Stimulated activated CD4-positive, alpha-beta T cell treated with anti-CD3 and anti-CD28 coated beads, Interleukin-2, amount 100 ng/mL, for 24 hours (primary cell): ENCODE measurements around the gene LRBA.
"Not testable (repeated sequence)": the region's sequence is repeated elsewhere in the genome, so short reads cannot be mapped to it uniquely, and the experiment has no call there.

Experiments used
- DNase-seq, 2 donors: peaks; one replicate each; pipeline ENCODE4 v3.0.0-alpha.2; 2020

LRBA gene, protein sequence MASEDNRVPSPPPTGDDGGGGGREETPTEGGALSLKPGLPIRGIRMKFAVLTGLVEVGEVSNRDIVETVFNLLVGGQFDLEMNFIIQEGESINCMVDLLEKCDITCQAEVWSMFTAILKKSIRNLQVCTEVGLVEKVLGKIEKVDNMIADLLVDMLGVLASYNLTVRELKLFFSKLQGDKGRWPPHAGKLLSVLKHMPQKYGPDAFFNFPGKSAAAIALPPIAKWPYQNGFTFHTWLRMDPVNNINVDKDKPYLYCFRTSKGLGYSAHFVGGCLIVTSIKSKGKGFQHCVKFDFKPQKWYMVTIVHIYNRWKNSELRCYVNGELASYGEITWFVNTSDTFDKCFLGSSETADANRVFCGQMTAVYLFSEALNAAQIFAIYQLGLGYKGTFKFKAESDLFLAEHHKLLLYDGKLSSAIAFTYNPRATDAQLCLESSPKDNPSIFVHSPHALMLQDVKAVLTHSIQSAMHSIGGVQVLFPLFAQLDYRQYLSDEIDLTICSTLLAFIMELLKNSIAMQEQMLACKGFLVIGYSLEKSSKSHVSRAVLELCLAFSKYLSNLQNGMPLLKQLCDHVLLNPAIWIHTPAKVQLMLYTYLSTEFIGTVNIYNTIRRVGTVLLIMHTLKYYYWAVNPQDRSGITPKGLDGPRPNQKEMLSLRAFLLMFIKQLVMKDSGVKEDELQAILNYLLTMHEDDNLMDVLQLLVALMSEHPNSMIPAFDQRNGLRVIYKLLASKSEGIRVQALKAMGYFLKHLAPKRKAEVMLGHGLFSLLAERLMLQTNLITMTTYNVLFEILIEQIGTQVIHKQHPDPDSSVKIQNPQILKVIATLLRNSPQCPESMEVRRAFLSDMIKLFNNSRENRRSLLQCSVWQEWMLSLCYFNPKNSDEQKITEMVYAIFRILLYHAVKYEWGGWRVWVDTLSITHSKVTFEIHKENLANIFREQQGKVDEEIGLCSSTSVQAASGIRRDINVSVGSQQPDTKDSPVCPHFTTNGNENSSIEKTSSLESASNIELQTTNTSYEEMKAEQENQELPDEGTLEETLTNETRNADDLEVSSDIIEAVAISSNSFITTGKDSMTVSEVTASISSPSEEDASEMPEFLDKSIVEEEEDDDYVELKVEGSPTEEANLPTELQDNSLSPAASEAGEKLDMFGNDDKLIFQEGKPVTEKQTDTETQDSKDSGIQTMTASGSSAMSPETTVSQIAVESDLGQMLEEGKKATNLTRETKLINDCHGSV (N-terminal part only)

DNA sequence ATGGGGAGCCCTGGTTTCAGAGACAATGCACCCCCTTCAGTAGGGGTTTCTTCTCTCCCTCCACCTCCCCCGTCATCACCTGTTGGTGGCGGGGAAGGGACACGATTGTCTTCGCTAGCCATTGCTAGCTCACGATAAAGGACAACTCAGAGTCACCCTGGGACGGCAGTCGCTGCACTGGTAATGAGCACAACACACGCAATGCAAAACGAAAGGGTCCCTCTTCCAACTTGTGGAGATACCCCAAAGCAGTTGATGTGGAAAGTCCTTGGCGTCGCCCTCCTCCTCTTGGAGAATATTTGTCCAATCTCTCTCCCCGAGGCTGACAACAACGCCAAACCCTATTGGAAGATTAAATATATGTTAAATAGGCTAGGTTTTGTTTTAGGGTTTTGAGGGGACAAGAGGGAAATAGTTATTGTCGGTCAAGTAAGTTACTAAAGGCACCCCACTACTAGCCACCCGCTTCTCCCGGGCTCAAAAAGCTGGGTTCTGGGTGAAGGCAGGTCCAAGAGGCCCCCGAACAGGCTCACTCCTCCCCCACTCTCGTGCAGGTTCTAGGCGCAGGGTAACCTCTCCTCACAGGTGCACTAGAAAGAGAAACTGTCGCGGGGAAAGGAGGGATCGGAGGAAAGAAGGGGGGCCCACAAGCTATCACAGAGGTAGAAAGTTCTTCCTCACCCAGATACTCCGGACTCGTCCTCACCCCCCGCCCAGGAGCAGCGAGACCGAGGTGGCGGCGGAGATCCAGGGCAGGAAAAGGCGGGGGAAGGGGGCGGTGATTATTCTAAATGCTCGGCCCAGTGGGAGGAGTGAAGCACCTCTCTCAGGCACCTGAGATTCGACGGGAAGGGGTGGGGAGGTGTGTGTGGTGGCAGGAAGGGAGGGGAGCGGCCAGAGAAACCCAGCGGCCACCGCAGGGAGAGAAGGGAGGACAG lies at the start of gene LRBA:
Gene LRBA, minus strand, starts transcription at position 764 of the 938 bp plus-strand sequence. Its CDS starts 642 bp downstream, at position 122.
- peak; percentile 86 for DNase-seq

DNA sequence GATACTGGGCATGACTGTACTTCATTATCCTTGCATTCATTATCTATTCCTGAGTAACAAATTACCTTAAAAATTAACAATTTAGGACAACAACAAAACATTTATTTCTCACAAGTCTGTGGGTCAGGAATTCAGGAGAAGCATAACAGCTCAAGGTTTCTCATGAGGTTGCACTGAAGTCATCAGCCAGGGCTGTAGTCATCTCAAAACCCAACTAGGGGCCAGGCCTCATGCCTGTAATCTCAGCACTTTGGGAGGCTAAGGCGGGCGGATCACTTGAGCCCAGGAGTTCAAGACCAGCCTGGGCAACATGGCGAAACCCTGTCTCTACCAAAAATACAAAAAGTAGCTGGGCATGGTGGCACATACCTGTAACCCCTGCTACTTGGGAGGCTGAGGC lies 48.1 kb upstream of the LRBA start:
- not testable (repeated sequence) for DNase-seq

DNA sequence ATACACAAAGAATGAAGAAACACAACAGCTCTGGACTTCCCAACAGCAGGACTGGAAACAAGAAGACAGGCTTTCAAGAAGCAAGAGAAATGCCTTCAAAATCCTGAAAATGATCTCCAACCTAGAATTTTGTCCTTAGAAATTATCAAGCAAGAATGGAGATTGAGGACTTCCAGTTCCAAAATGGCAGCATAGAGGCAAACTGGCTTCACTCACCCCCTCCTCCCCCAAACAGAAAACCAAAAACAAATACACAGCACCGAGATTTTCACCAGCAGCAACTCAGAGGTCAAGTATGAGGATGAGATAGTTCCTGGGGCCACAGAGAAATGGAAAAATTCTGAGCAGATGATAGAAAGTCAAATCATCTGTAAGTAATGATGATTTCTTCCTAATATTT lies 40.5 kb upstream of the LRBA start:
- no peak for DNase-seq

DNA sequence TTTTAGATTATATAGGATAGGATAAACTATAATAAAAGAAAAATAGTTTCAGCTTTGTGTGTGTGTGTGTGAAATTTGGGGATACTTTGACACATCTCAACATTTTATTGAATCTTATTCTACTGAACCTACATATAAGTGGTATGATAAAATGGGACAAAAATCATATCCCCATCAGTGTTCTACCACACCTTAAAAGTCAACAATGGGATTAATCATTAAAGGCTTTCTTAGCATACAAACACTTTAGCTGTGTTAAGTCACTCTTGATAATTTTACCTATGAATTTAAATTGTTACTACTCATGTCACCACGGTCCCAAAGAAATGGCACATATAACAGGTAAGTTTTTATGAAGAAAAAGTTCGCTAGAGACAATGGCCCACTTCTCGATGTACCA lies 37.7 kb upstream of the LRBA start:
- DNase-seq = no peak

DNA sequence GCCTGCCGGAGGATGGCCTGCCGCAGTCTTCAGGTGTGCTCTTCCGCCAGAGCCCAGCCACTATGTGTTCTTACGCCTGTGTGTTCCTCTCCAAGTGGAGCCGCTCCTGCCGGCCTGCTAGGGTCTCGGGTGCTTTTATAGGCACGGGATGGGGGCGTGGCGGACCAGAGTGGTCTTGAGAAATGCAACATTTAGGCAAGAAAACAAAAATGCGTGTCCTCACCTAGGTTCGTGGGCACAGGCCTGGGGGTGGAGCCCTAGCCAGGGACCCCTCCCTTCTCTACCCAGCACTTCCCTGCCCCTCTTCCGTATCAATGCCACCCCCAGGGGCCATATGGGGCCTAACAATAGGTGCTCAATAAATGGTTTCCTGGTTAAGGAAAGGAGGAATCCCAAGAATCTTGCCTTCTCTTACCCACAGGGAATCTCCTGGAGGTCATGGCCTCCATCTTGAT lies 34.4 kb upstream of the LRBA start:
- DNase-seq = no peak

DNA sequence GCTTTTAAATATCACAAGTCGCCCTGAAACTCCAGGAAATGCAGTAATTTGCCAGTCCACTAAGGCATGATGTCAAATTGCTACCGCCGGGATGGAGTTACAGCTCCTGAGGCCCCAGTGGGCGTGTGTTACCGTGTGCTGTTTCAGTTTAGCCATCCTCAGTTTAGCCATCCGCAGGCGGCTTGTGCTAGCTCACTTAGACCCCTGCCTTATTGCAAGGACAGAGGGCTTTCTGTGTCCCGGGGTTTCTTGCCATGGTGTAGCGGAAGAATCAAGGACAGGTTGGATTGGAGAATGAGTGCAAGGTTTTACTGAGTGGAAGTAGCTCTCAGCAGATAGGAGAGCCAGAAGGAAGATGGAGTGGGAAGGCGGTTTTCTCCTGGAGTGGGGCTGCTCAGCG lies 33.8 kb upstream of the LRBA start:
- DNase-seq = no peak

DNA sequence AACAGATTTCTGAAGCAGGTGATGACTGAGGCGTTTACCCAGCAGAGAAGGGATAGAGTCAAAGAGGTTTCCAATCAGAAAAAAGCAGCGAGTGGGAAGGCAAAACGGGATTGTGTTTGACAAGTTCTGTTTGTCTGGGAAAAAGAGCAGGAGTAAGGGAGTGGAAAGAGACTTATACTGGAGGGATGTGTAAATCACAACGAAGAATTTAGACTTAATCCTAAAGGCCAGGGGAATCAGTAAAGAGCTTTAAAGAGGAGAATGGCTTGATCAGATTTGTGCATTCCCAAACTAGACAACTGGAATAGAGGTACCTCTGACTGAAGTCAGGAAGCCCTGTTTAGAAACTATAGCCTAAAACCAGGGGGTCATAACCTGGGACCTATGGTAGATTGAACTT lies 31.5 kb upstream of the LRBA start:
- no peak for DNase-seq

DNA sequence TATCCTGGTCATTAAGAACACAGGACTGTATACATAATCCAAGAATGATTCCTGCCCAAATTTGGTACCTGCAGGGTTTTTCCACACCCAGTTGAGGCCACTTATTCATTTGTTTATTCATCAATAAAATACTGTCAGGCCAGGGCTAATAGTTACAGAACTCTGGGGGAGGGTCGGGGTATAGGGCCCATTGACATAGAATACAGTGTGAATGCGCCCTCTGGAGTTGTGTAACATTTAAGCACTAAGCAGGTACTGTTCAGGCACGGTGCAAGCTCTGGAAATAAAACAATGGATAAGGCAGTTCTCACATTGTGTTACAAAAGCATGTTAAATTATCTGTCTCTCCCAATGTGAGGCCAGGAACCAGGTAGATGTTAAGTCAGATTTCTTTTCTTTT lies 30.8 kb upstream of the LRBA start:
- DNase-seq = no peak

DNA sequence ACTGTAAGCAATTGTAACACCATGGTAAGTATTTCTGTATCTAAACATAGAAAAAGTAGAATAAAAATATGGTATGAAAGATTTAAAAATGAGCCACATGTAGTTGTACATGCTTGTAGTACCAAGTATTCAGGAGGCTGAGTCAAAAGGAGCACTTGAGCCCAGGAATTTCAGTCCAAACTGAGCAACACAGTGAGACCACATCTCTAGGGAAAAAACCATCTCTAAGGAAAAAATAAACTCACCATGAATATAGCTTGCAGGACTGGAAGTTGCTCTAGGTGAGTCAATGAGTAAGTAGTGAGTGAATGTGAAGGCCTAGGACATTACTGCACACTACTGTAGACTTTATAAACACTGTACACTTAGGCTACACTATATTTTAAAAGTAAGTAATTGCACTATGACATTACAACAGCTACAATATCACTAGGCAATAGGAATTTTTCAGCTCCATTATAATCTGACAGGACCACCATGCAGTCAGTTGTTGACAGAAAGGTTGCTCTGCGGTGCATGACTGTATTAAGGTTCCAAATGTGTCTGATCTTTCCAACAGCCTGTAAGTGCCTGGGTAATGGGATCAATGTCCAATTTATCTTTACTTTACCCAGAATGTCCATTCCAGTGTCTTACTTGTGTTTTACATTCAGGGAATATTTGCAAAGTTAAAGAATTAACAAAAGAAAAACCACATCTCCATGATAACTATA lies 28.9 kb upstream of the LRBA start:
- DNase-seq = no peak

DNA sequence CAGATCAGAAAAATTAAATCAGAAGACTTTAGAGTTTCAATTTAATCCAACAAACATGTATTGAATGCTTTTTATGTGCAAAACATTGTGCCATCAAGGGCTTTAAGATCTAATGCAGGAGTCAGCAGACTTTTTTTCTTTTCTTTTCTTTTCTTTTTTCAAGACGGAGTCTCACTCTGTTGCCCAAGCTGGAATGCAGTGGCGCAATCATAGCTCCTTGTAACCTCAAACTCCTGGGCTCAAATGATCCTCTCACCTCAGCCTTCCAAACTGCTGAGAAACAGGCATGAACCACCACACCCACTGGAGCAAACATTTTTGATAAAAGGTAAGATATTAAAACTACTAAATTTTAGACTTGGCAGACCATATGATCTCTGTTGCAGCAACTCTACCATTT lies 24.6 kb upstream of the LRBA start:
- no peak for DNase-seq

DNA sequence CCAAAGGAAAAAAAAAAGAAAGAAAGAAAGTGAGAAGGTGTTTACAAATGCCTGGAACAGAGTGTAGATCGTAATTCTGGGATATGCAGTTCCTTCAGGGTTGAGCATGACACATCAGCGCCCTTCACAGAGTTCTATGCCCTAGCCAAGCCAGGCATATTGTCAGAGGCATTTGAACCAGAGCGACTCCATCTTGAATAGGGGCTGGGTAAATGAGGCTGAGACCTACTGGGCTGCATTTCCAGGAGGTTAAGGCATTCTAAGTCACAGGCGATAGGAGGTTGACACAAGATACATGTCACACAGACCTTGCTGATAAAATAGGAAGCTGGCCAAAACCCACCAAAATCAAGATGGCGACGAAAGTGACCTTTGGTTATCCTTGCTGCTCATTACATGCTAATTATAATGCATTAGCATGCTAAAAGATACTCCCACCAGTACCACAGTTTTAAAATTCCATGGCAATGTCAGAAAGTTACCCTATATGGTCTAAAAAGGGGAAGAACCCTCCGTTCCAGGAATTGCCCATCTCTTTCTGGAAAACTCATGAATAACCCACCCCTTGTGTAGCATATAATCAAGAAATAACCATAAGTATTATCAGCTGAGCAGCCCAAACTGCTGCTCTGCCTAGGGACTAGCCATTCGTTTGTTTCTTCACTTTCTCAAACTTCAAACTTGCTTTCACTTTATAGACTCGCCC lies 23.5 kb upstream of the LRBA start:
- DNase-seq = no peak

DNA sequence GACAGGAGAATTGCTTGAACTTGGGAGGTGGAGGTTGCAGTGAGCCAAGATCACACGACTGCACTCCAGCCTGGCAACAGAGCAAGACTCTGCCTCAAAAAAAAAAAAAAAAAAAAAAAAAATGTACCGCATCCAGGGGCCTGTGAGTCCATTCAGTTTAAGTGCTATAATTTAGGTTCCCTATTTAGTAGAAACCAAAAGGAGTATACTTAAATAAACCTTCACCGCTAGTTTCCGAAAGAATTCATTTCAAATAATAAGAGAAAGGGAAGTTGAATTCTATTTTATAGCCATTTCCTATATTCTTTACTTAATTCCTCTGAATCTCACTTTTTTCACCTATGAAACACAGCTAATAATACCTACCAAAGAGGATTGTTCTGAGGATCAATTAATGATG lies 20.8 kb upstream of the LRBA start:
- DNase-seq = no peak

DNA sequence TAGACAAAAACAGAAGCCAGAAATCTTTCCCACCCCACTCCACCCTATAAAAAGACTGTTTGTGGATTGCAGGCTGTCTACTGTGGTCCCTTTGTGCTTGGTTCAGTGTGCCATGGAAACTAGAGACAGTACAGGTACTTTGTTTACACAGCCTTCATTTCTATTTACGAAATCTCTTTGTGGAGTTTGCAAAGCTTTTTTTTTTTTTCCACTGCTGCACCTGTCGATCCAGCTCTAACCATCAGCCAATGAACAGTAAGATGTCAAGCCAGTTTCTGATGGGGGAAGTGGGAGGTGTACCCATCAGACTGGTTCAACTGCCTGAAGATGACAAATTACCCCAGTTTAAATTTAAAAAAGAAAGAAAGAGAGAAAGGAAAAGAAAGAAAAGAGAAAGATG lies 20.2 kb upstream of the LRBA start:
- DNase-seq = no peak

DNA sequence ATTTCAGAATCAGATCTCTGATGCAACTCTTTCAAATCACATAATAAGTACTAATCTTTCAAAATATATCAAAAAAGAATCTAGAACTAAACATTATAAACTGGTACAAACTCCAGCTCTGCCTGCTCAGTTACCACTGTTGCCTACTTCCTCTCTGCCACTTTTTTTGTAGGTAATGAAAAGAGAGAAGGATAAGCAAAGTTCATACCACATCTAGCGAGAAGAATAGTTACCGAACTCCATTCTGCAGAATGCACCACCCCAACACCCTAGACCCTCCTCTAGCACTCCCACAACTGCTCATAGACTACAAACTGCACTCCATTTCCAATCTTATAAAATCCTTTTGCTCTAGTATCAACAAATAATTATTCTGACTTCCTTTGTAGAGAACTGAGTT lies 19.7 kb upstream of the LRBA start:
- DNase-seq = no peak

DNA sequence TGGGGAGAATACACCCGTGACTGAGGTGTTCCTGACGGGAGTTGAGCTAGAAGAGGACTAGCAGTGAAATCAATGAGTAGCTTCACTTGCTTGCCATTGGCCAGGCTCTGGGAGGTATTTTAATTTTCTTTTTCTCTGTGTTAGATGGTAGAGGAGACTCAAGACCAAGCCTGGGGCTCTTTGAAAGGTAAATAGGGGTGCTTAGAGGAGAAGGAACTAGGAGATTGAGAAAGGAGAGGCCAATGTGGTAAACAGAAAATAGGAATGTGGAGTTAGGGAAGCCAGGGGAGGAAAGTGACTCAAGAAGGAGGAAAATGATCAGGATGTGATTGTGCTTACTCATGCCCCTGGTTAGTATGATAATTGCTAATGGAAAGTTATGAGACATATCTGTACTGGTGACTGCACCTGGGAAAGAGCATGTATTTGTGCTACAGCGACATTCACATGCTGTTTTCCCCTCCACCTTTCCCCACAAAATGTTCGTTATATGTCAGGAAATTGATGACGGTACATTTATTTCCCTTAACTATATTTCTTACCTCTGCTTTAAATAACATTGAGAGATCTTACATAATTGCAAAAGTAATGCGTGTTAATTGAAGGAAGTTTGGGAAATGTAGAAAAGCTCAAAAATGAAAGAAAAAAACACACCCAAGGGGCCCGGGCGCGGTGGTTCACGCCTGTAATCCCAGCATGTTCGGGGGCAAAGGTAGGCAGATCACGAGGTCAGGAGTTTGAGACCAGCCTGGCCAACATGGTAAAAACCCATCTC lies 16.9 kb upstream of the LRBA start:
- DNase-seq = peak; percentile 30 to 32

DNA sequence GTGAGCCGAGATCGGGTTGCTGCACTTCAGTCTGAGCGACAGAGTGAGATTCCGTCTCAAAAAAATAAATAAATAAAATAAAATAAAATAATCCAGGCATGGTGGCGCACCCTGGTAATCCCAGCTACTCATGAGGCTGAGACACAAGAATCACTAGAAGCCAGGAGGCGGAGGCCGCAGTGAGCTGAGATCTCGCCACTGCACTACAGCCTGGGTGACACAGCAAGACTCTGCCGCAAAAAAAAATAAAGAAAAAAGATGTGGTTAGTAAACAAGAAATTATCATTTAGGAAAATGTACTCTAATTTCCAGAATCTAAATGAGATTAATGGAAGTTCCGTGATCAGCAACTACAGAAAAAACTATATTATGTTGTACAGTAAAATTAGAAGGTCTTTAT lies 14.5 kb upstream of the LRBA start:
- DNase-seq = peak; percentile 53 to 59

DNA sequence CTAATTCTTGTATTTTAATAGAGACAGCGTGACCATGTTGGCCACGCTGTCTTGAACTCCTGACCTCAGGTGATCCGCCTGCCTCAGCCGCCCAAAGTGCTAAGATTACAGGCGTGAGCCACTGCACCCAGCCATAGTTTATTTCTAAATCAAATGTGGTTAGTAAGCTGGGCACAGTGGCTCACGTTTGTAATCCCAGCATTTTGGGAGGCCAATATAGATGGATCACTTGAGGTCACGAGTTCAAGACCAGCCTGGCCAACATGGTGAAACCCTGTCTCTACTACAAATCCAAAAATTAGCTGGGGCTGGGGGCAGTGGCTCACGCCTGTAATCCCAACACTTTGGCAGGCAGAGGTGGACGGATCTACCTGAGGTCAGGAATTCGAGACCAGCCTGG lies 13.9 kb upstream of the LRBA start:
- not testable (repeated sequence) for DNase-seq

DNA sequence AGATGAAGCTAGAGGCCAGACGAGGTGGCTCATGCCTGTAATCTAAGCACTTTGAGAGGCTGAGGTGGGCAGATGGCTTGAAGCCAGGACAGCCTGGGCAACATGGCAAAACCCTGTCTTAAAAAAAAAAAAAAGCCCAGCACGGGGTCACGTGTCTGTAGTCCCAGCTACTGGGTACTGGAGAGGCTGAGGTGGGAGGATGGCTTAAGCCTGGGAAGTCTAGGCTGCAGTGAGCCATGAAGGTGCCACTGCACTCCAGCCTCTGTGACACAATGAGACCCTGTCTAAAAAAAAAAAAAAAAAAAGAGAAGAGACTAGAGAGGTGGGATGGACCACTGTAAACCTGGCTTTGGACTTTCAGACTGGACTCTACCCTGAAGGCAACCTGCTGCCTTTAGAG lies 10.7 kb upstream of the LRBA start:
- DNase-seq = no peak

DNA sequence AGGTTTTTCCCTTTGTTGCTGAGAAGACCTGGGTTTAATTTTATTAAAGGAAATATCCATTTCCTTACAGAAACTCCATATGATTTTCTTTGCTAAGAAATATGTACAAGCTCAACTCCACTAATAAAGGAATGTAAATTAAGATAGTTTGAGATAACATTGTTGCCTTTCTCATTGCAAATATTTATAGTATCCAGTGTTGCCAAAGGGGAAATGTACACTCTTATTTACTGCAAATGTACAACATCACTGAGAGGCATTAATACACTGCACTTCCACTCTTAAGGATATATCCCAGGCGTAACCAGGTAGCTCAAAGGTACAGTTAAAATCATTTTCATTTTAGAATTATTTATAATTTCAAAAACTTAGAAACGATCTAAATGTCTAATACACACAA lies 7.5 kb upstream of the LRBA start:
- no peak for DNase-seq
